GM18520 (cell line): ENCODE data around the gene PCNX1.

Experiments
- ATAC-seq: cut with Tn5 transposase; IDR thresholded peaks from one replicate; pipeline ENCODE4 v1.9.1; 2021; ENCODE audit not compliant: unreplicated experiment

PCNX1 gene

GRCh38 chr14:70888681-70889175 lies 18.5 kb upstream of the PCNX1 start:
- no peak for ATAC-seq

GRCh38 chr14:70889555-70889954 lies 17.7 kb upstream of the PCNX1 start:
- no peak for ATAC-seq

GRCh38 chr14:70890826-70891659 lies 16.2 kb upstream of the PCNX1 start:
- no peak for ATAC-seq

- no peak for ATAC-seq
Measured at GRCh38 chr14:70891737-70892136, 15.5 kb upstream of the PCNX1 start.

- no peak for ATAC-seq
Measured at GRCh38 chr14:70893062-70893845, 14.0 kb upstream of the PCNX1 start.

- no peak for ATAC-seq
Measured at GRCh38 chr14:70893858-70894291, 13.4 kb upstream of the PCNX1 start.

GRCh38 chr14:70894868-70895267 lies 12.4 kb upstream of the PCNX1 start:
- no peak for ATAC-seq

GRCh38 chr14:70896317-70896716 lies 10.9 kb upstream of the PCNX1 start:
- ATAC-seq: no peak

- no peak for ATAC-seq
Measured at GRCh38 chr14:70896981-70897380, 10.3 kb upstream of the PCNX1 start.

- ATAC-seq: no peak
Measured at GRCh38 chr14:70897464-70897863, 9.8 kb upstream of the PCNX1 start.

- no peak for ATAC-seq
Measured at GRCh38 chr14:70898111-70898745, 9.0 kb upstream of the PCNX1 start.

- ATAC-seq: no peak
Measured at GRCh38 chr14:70901269-70901668, 6.0 kb upstream of the PCNX1 start.

GRCh38 chr14:70902184-70902583 lies 5.1 kb upstream of the PCNX1 start:
- no peak for ATAC-seq

- no peak for ATAC-seq
Measured at GRCh38 chr14:70904373-70904772, 2.9 kb upstream of the PCNX1 start.

- ATAC-seq: no peak
Measured at GRCh38 chr14:70905301-70905700, 2.0 kb upstream of the PCNX1 start.

- ATAC-seq: no peak
Measured at GRCh38 chr14:70906793-70907175, 475 bp upstream of the PCNX1 start.

- ATAC-seq: peak; percentile 9
Measured at GRCh38 chr14:70907996-70908934, 1.0 kb downstream of the PCNX1 start.

GRCh38 chr14:70908935-70909641 lies 1.8 kb downstream of the PCNX1 start:
- ATAC-seq: no peak

GRCh38 chr14:70909733-70910614 lies 2.7 kb downstream of the PCNX1 start:
- ATAC-seq: no peak
